HAP-1 (cell line): Measurements from ENCODE around the gene STX2.
"Not testable (repeated sequence)": the region's sequence is repeated elsewhere in the genome, so short reads cannot be mapped to it uniquely, and the experiment has no call there.

ENCODE experiments used
- DNase-seq, 2 experiments: peaks; one replicate each; pipeline ENCODE4 v3.0.0-alpha.2; 2016 to 2020; ENCODE audit warnings: low spot score in 2 of 2
- H3K27me3 ChIP-seq: fragments of 250-450 bp; sonication (Bioruptor Pico); 2 replicates; pipeline ENCODE4 v1.5.1; 2020; ENCODE audit warnings: low read depth, mild to moderate bottlenecking, moderate library complexity
- H3K36me3 ChIP-seq: fragments of 250-450 bp; sonication (Bioruptor Pico); replicated peaks from 2 replicates; pipeline ENCODE4 v1.5.1; 2020; ENCODE audit warnings: mild to moderate bottlenecking
- H3K4me1 ChIP-seq: fragments of 250-450 bp; sonication (Bioruptor Pico); 2 replicates; pipeline ENCODE4 v1.5.1; 2020; ENCODE audit warnings: mild to moderate bottlenecking
- H3K4me3 ChIP-seq: fragments of 250-450 bp; sonication (Bioruptor Pico); 2 replicates; pipeline ENCODE4 v1.5.1; 2020; ENCODE audit warnings: mild to moderate bottlenecking, moderate library complexity
- H3K9me3 ChIP-seq: fragments of 250-450 bp; sonication (Bioruptor Pico); 2 replicates; pipeline ENCODE4 v1.5.1; 2020; ENCODE audit warnings: mild to moderate bottlenecking, moderate library complexity
- in situ Hi-C: fragments of 300-500 bp; cut with MboI; formaldehyde crosslinking; loops from 3 replicates; pipeline ENCODE4 v1.14.3; 2020; ENCODE audit warnings: low sequenced_read_pairs, inconsistent platforms, mixed read lengths

STX2 gene

DNA sequence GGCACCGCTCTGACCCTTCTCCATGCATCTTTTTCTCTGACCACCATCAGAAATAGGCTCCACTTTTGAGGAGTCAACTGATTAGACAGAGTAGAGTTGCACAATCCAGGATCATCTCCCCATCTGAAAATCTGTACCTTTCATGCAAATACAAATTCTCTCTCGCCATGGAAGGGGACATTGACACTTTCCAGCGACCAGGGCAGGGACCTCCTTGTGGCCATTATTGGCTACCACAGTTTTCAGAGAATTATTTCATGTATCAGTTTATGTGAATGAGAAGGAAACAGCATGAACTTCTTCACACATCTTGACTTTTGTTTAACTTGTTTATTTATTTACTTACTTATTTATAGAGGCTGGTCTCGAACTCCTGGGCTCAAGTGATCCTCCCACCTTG is 19.0 kb upstream of the STX2 start:
- Histone ChIP-seq H3K9me3 (no peaks in the 10 kb centered on the region), H3K4me3 (no peak overlapping the region), H3K36me3 (no peaks in the 10 kb centered on the region), H3K27me3 (no peaks in the 10 kb centered on the region), H3K4me1 (peaks cover 9% of the 10 kb centered on the region)
- in situ Hi-C loops, result no loop called here
- no peak for DNase-seq

- no peaks in the 10 kb centered on the region for H3K27me3 ChIP-seq
- DNase-seq, result no peak
- H3K4me3 ChIP-seq, result no peak overlapping the region
- no peaks in the 10 kb centered on the region for H3K36me3 ChIP-seq
- H3K4me1 ChIP-seq, result peaks cover 13% of the 10 kb centered on the region
- in situ Hi-C loops, result no loop called here
- no peaks in the 10 kb centered on the region for H3K9me3 ChIP-seq
These were observed 17.0 kb upstream of the STX2 start for GRCh38 chr12:130856088-130856487.

GRCh38 chr12:130850418-130851021 is 11.5 kb upstream of the STX2 start:
- peak in 1 of 2 experiments; percentile 40 for DNase-seq
- H3K9me3 ChIP-seq, result no peaks in the 10 kb centered on the region
- H3K36me3 ChIP-seq, result no peaks in the 10 kb centered on the region
- in situ Hi-C loops, result no loop called here
- no peaks in the 10 kb centered on the region for H3K27me3 ChIP-seq
- peaks cover 30% of the 10 kb centered on the region for H3K4me1 ChIP-seq
- no peak overlapping the region for H3K4me3 ChIP-seq

- H3K36me3 ChIP-seq, result no peaks in the 10 kb centered on the region
- H3K9me3 ChIP-seq, result no peaks in the 10 kb centered on the region
- in situ Hi-C loops, result no loop called here
- no peaks in the 10 kb centered on the region for H3K27me3 ChIP-seq
- peaks cover 30% of the 10 kb centered on the region for H3K4me1 ChIP-seq
- DNase-seq, result peak; percentile 61 to 90
- no peak overlapping the region for H3K4me3 ChIP-seq
These were observed 10.7 kb upstream of the STX2 start for GRCh38 chr12:130849561-130850417.

GRCh38 chr12:130848785-130849305 is 9.8 kb upstream of the STX2 start:
- DNase-seq, H3K4me3 ChIP-seq, H3K9me3 ChIP-seq, H3K36me3 ChIP-seq, H3K27me3 ChIP-seq, in situ Hi-C loops: not testable (repeated sequence)
- H3K4me1 ChIP-seq, result peaks cover 29% of the 10 kb centered on the region

DNA sequence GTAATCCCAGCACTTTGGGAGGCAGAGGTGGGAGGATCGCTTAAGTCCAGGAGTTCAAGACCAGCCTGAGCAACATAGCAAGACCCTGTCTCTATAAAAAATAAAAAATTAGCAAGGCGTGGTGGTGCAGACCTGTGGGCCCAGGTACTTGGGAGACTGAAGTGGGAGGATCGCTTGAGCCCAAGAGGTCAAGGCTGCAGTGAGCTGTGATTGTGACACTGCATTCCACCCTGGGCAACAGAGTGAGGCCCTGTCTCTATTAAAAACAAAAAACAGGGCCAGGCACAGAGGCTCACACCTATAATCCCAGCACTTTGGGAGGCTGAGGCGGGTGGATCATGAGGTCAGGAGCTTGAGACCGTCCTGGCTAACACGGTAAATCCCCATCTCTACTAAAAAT is 9.1 kb upstream of the STX2 start:
- in situ Hi-C loops, DNase-seq: not testable (repeated sequence)

GRCh38 chr12:130847112-130847511 is 8.1 kb upstream of the STX2 start:
- Histone ChIP-seq H3K27me3 (no peaks in the 10 kb centered on the region), H3K4me3 (no peak overlapping the region), H3K9me3 (no peaks in the 10 kb centered on the region), H3K4me1 (peaks cover 16% of the 10 kb centered on the region), H3K36me3 (no peaks in the 10 kb centered on the region)
- DNase-seq, result no peak
- in situ Hi-C loops, result no loop called here

More for the DNA sequence above, 9.1 kb upstream of the STX2 start:
- peaks cover 21% of the 10 kb centered on the region for H3K4me1 ChIP-seq
- not testable (repeated sequence) for H3K36me3 ChIP-seq, H3K27me3 ChIP-seq, H3K9me3 ChIP-seq, H3K4me3 ChIP-seq

GRCh38 chr12:130846369-130846768 is 7.3 kb upstream of the STX2 start:
- Histone ChIP-seq H3K36me3 (no peaks in the 10 kb centered on the region), H3K27me3 (no peaks in the 10 kb centered on the region), H3K4me1 (peaks cover 16% of the 10 kb centered on the region), H3K9me3 (no peaks in the 10 kb centered on the region), H3K4me3 (no peak overlapping the region)
- in situ Hi-C loops, result no loop called here
- DNase-seq, result no peak

GRCh38 chr12:130839770-130840404 is 837 bp upstream of the STX2 start:
- no peak overlapping the region for H3K4me3 ChIP-seq
- DNase-seq, result no peak
- in situ Hi-C loops, result loop anchor here (5.0 kb wide), 1 partner anchor 32 kb away; the partner anchor contains the start of gene RAN

DNA sequence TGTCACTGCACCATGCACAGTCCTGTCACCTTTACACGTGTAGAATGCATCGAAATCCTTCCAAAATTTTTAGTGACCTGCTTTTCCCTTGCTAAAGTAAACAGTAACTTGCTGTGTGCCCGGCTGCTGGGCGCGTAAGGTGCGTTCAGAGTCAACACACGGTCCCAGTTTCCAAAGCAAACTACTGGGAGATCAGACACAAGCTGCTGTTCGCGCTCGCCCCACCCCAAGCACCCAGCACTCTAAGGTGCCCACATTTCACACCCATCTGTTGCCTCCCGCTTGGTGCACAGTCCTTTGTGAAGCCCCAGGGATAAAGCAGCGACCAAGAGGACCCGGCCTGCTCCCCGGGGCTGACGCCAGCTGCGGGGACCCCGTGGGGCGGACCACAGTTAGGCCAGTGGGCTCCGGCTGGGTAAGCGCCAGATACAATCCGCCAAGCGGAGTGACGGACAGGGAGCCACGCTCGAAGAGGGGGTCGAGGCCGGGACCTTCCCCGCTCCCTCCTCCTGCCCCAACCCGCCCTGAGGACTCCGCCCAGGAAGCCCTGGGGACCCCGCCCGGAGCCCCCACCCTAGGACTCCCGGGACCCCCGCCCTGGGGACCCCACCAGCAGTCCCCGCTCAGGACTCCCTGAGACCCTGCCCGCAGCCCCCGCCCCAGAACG is 633 bp downstream of the STX2 start:
- DNase-seq, result peak; percentile 27 to 57
- no peaks in the 10 kb centered on the region for H3K27me3 ChIP-seq
- H3K4me1 ChIP-seq, result peaks cover 9% of the 10 kb centered on the region
- H3K36me3 ChIP-seq, result no peaks in the 10 kb centered on the region
- H3K4me3 ChIP-seq, result peak overlapping the region; percentile 67
- in situ Hi-C loops, result loop anchor here (5.0 kb wide), 1 partner anchor 34 kb away; the partner anchor contains the start of gene RAN
- H3K9me3 ChIP-seq, result no peaks in the 10 kb centered on the region

More at GRCh38 chr12:130839770-130840404, 837 bp upstream of the STX2 start:
- Histone ChIP-seq H3K4me1 (peaks cover 9% of the 10 kb centered on the region), H3K36me3 (no peaks in the 10 kb centered on the region), H3K27me3 (no peaks in the 10 kb centered on the region), H3K9me3 (no peaks in the 10 kb centered on the region)

DNA sequence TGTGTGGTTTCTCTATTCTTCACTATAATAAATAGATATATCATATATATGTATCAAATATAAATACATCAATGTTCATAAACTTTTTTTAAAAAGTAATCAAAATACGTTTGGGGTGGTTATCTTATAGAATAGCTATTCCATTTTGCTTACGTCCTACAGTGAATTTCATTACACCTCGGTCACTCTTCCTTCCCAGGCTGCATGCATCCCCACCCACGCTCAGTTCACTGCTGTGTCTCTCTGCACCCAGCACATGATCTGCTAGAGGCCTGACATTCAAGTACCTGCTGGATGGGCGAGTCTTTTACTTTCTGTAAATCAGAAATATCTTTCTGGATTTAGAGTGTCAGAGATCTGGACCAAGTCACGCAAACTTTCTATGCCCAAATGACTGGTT is 3.6 kb downstream of the STX2 start:
- Histone ChIP-seq H3K27me3 (no peaks in the 10 kb centered on the region), H3K4me1 (peaks cover 9% of the 10 kb centered on the region), H3K9me3 (no peaks in the 10 kb centered on the region), H3K4me3 (no peak overlapping the region), H3K36me3 (no peaks in the 10 kb centered on the region)
- no peak for DNase-seq
- in situ Hi-C loops, result loop anchor here (5.0 kb wide), 1 partner anchor 37 kb away; the partner anchor contains the start of gene RAN

- no peak for DNase-seq
- H3K36me3 ChIP-seq, result no peaks in the 10 kb centered on the region
- no peak overlapping the region for H3K4me3 ChIP-seq
- no peaks in the 10 kb centered on the region for H3K9me3 ChIP-seq
- in situ Hi-C loops, result loop anchor here (5.0 kb wide), 1 partner anchor 37 kb away; the partner anchor contains the start of gene RAN
- H3K27me3 ChIP-seq, result no peaks in the 10 kb centered on the region
- peaks cover 9% of the 10 kb centered on the region for H3K4me1 ChIP-seq
These were observed 4.0 kb downstream of the STX2 start for GRCh38 chr12:130835011-130835410.

DNA sequence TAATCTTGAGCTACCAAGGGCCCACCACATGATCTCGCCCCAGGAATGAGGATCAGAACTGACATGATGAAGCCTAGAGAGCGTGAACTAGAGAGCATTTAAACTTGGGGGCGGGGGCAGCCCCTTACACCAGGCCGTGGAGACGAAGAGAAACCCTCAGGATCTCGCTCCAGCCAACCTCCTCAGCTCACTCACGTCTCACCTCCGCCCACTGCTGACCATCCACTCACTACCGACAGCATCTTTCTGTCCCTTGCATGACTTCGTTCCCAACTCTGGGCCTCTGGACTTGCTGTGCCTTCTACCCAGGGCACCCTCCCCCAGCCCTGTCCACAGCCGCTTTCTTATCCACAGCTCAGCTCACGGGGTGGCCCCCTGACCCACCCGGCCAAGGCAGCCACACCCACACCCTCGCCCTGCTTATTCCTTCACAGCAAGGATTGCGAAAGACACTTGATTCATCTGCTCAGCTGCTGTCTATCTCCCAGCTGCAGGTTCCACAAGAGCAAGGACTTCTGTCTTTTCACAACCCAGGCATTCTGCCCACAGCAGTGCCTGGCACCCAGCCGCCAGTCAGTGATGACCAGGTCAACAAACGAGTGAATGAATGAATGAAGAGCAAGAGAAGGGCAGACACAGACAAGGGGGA is 6.4 kb downstream of the STX2 start:
- in situ Hi-C loops, result no loop called here
- peaks cover under 1% of the 10 kb centered on the region; the same call in 1 of the 2 replicates for H3K4me1 ChIP-seq
- DNase-seq, result no peak

More for the DNA sequence above, 6.4 kb downstream of the STX2 start:
- H3K4me3 ChIP-seq, result no peak overlapping the region
- no peaks in the 10 kb centered on the region for H3K36me3 ChIP-seq
- H3K9me3 ChIP-seq, result no peaks in the 10 kb centered on the region
- H3K27me3 ChIP-seq, result no peaks in the 10 kb centered on the region
